GM18951 (cell line): ENCODE data around the gene TSPAN17.

Experiments
- POLR2A ChIP-seq: IDR thresholded peaks from 4 replicates; pipeline ENCODE4 v1.6.1; 2011; ENCODE audit warnings: mild to moderate bottlenecking; ENCODE audit not compliant: insufficient read length, insufficient read depth; ENCODE audit errors: extremely low read depth
- in situ Hi-C: fragments of 300-500 bp; cut with MboI; formaldehyde crosslinking; loops from one replicate; pipeline ENCODE4 v1.12.0; 2022; ENCODE audit warnings: low sequenced_read_pairs, mixed read lengths, inconsistent platforms; ENCODE audit not compliant: unreplicated experiment

TSPAN17 gene

DNA sequence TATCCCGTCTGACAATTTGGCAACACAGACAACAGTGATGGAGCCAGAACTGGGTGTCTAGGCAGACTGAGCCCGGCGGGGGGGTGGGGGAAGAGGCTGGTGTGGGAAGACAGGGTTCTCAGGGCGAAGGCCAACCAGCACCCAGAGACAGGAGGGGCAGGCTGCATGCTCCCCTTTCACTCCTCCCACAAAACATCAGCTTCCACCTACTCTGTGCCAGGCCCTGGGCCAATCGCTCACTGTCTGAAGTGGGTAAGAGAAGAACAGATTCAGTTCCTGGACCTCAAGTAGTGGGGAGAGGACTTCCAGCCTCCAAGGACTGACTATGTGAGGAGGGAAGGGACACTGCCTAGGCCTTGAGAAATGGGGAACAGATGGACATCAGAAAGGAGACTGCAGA, 19.7 kb upstream of the TSPAN17 start:
- no peak for TF ChIP-seq POLR2A
- in situ Hi-C loops = no loop called here

- in situ Hi-C loops = no loop called here
- no peak for TF ChIP-seq POLR2A
Measured at GRCh38 chr5:176628406-176629228, 18.7 kb upstream of the TSPAN17 start.

DNA sequence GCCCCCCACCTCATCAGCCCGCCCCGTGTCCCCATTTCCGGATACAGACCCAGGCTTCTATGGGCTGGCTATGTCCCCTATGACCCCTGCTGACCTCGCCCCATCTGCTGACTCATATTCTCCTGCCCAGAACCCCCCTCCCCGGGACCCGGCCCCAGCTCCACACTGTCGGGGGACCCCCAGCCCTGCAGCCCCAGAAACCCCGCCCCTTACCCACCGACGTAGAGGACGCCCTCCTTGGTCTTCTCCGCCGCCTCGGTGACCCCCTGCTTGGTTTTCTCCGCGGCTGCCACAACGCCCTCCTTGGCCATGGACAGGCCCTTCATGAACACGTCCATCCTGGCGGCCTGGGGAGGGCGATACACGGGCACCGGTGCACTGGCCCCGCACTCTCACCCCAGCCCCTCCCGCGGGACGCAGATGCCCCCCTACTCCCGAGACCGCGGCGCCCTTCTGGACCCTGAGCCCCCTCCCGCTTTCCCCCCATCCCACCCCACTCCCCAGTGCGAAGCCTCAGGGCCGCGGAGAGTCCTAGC, 17.9 kb upstream of the TSPAN17 start:
- no peak for TF ChIP-seq POLR2A
- in situ Hi-C loops = no loop called here

DNA sequence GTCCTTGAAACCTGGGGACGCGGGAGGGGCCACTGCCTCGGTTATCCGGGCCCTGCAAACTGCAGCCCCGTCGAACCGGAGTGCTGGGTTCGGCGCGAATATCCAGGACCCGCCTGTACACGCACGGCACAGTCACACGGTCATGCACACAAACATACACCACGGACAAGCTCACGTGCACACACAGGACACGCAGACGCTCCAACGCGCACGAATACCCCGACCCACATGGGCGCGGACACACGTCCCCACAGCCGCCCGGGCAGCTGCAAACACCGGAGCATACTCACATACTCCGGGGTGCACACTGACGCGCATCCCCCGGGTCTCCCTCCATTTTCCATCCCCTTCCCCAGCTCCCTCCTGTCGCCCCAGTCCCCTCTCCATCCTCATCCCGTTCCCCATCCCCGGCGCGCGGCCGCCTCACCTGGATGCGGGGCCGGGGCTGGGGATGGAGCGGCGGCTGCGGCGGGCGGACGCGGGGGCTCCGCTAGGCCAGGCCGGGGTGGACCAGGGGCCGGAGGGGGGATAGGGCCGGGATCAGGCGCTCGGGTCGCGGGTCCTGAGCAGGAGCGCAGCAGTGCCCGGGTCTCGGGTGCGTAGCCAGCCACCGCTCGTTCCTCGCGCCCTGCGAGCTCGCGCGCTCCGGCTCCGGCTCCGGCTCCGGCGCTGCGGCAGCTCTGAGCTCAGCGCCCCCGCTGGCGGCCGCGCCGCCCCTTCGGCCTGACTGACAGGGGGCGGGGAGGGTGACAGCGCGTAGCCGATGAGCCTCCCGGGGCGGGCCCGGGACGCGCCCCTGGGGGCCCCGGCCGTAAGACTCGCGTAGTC, 17.2 kb upstream of the TSPAN17 start, which contains the start of the genes EIF4E1B and SNCB:
Gene EIF4E1B, plus strand, starts transcription at position 823 of the 828 bp plus-strand sequence. CDS start 12,113 bp downstream, outside the sequence.
Gene SNCB, minus strand, starts transcription at position 682 of the 828 bp plus-strand sequence. CDS start 880 bp downstream, outside the sequence.
- in situ Hi-C loops = no loop called here
- TF ChIP-seq POLR2A = no peak

- in situ Hi-C loops = no loop called here
- no peak for TF ChIP-seq POLR2A
Measured at GRCh38 chr5:176630681-176631222, 16.5 kb upstream of the TSPAN17 start.

GRCh38 chr5:176631383-176632200, 15.7 kb upstream of the TSPAN17 start:
- in situ Hi-C loops = no loop called here
- no peak for TF ChIP-seq POLR2A

DNA sequence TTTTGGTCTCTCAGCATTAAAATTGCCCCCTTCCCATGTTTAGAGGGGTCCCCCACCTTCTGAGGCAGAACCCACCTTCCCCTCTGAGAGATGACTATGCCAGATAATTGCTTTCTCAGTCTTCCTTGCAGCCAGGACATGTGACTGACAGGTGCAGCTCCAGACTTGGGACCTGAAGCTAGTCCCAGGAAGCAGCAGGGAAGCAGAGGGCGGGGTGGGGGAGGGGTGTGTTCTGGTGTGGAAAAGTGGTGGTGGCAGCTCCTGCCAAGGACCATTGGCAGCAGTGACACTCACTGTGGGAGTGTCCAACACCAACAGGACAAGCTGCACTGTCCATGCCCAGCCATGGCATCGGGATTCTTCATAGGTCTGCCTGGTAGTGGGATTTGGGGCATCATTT, 14.5 kb upstream of the TSPAN17 start:
- no peak for TF ChIP-seq POLR2A
- in situ Hi-C loops = no loop called here

GRCh38 chr5:176633598-176633997, 13.7 kb upstream of the TSPAN17 start:
- in situ Hi-C loops = no loop called here
- no peak for TF ChIP-seq POLR2A

DNA sequence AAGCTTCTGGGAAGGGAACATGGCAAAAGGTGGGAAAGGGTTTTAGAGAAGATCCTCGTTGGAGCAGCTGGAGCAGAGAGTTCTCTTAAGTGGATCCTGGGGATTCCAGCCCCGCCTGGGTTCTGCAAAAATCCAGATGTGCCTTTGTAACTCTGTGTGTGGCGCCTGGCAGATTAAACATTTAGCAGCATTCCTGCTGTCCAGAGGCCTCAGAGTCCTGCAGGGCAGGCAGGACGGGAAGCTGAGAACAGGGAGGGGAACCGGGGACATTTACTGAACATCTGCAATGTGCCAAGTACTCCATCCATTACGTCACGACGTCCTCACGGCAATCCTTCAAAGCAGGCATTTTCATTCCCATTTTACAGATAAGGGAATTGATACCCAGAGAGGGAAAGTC, 10.9 kb upstream of the TSPAN17 start:
- in situ Hi-C loops = no loop called here

GRCh38 chr5:176637556-176637955, 9.7 kb upstream of the TSPAN17 start:
- in situ Hi-C loops = no loop called here
- TF ChIP-seq POLR2A = no peak

More for the DNA sequence above, 10.9 kb upstream of the TSPAN17 start:
- no peak for TF ChIP-seq POLR2A

DNA sequence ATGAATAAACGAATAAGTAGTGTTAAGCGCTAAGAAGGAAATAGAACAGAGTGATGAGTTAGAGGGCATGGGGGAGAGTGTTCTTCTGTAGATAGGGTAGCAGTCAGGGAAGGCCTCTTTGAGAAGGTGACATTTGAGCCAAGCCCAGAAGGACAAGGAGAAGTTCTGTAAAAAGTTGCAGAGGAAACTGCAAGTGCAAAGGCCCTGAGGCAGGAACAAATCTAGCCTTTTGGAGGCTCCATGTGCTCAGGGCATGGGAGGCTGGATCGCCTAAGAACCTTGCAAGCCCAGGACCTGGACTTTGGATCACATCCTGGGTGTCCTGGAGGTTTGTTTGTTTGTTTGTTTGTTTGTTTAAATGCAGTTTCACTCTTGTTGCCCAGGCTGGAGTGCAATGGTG, 8.8 kb upstream of the TSPAN17 start:
- TF ChIP-seq POLR2A = no peak
- in situ Hi-C loops = no loop called here

DNA sequence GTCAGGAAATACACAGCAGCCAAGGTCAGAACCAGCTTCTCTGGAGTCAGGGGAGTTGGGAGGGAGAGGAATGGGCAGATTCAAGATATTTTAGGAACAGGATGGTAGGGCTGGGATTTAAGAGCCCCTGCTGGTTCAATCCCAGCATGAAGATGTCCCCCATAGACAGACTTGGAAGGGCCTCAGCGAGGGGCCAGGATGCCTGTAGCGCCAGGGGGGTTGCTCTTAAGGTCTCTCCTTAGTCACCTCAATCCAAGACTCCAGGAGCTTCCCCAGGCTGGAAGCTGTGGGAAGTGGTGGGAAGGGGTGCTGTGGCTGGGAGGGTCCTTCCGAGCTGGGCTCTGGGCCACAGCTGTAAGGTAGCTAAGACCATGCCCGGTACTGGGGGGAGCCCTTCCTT, 8.1 kb upstream of the TSPAN17 start:
- TF ChIP-seq POLR2A = no peak
- in situ Hi-C loops = no loop called here
